HepG2 (cell line): ENCODE results near the gene SLIT3.

Experiments
- ADNP ChIP-seq: sonication (generic); formaldehyde crosslinking; IDR thresholded peaks from 2 replicates; pipeline ENCODE4 v1.4.0; 2020; ENCODE audit warnings: missing genetic modification reagents
- ARNT ChIP-seq: fragments of 450-650 bp; IDR thresholded peaks from 2 replicates; pipeline ENCODE4 v1.6.1; 2017
- JUND ChIP-seq: sonication (generic); formaldehyde crosslinking; IDR thresholded peaks from 2 replicates; pipeline ENCODE4 v1.8.0; 2022; ENCODE audit warnings: mild to moderate bottlenecking, missing genetic modification reagents
- KLF6 ChIP-seq: IDR thresholded peaks from 2 replicates; pipeline ENCODE4 v1.8.0; 2016; ENCODE audit warnings: missing biosample characterization, missing genetic modification reagents
- MAZ ChIP-seq, 2 experiments: sonication (generic) in 1 of 2; formaldehyde crosslinking in 1 of 2; IDR thresholded peaks; 2 replicates each; pipeline versions ENCODE4 v1.5.0 to v1.6.1; 2012 to 2020; ENCODE audit warnings: low read depth in 2 of 2, mild to moderate bottlenecking in 2 of 2, borderline replicate concordance in 1 of 2, improper control_type of control experiment in 1 of 2, low read length in 1 of 2, missing genetic modification reagents in 1 of 2, moderate library complexity in 1 of 2
- NR2C2 ChIP-seq: sonication (generic); formaldehyde crosslinking; IDR thresholded peaks from 2 replicates; pipeline ENCODE4 v1.4.0; 2020; ENCODE audit warnings: missing genetic modification reagents, mild to moderate bottlenecking, moderate library complexity, borderline replicate concordance
- POLR2AphosphoS5 ChIP-seq: IDR thresholded peaks from 2 replicates; pipeline ENCODE4 v1.6.1; 2012; ENCODE audit warnings: low read depth, low read length
- SP140L ChIP-seq: sonication (generic); formaldehyde crosslinking; IDR thresholded peaks from 2 replicates; pipeline ENCODE4 v1.4.0; 2020; ENCODE audit warnings: missing genetic modification reagents, borderline replicate concordance
- TCF12 ChIP-seq, 2 experiments: fragments of 450-650 bp in 1 of 2; sonication (generic) in 1 of 2; formaldehyde crosslinking in 1 of 2; IDR thresholded peaks; 2 replicates each; pipeline versions ENCODE4 v1.6.1 to v1.8.0; 2017 to 2022; ENCODE audit warnings: antibody characterized with exemption in 1 of 2, mild to moderate bottlenecking in 1 of 2, missing genetic modification reagents in 1 of 2, moderate library complexity in 1 of 2
- ZEB1 ChIP-seq: IDR thresholded peaks from 2 replicates; pipeline ENCODE4 v1.6.1; 2012; ENCODE audit warnings: mild to moderate bottlenecking, low read depth, inconsistent platforms; ENCODE audit not compliant: insufficient replicate concordance
- ZNF644 ChIP-seq: IDR thresholded peaks from 2 replicates; pipeline ENCODE4 v1.6.1; 2016; ENCODE audit warnings: low read depth
- TF ChIP-seq, protein P1 (sequence below): sonication (generic); formaldehyde crosslinking; IDR thresholded peaks from 2 replicates; pipeline ENCODE4 v1.9.0; 2021; ENCODE audit warnings: missing genetic modification reagents, borderline replicate concordance
- TF ChIP-seq, protein P2 (sequence below): sonication (generic); formaldehyde crosslinking; IDR thresholded peaks from 2 replicates; pipeline ENCODE4 v1.4.0; 2020; ENCODE audit warnings: missing genetic modification reagents
- TF ChIP-seq, protein P3 (sequence below): sonication (generic); formaldehyde crosslinking; IDR thresholded peaks from 2 replicates; pipeline ENCODE4 v1.5.0; 2020; ENCODE audit warnings: missing genetic modification reagents

DNA sequence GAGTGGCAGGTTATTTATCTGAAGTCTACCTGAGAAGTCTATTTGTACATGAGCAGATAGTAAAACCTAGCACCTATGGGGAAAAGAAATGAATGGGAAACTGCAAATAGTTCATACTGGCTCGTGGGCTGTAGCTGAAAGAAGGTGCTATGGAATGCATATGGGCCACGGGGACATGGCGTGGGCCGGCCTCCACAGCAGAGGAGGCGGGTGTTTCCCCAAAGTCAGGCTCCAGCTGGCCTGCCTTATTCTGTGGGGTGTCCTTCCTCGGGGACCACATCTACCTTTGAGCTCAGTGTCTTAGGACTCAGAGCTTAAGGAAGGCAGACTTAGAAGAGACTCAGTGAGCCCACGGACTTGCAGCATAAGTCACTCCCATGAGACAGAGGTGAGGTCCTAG lies 371.3 kb downstream of the SLIT3 start:
- TF ChIP-seq, protein P1, sequence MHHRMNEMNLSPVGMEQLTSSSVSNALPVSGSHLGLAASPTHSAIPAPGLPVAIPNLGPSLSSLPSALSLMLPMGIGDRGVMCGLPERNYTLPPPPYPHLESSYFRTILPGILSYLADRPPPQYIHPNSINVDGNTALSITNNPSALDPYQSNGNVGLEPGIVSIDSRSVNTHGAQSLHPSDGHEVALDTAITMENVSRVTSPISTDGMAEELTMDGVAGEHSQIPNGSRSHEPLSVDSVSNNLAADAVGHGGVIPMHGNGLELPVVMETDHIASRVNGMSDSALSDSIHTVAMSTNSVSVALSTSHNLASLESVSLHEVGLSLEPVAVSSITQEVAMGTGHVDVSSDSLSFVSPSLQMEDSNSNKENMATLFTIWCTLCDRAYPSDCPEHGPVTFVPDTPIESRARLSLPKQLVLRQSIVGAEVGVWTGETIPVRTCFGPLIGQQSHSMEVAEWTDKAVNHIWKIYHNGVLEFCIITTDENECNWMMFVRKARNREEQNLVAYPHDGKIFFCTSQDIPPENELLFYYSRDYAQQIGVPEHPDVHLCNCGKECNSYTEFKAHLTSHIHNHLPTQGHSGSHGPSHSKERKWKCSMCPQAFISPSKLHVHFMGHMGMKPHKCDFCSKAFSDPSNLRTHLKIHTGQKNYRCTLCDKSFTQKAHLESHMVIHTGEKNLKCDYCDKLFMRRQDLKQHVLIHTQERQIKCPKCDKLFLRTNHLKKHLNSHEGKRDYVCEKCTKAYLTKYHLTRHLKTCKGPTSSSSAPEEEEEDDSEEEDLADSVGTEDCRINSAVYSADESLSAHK (CRISPR knock-in tag) = no peak
- no peak for TF ChIP-seq ARNT
- TF ChIP-seq ZEB1 = no peak
- TF ChIP-seq ADNP (CRISPR knock-in tag) = no peak
- no peak for TF ChIP-seq POLR2AphosphoS5
- TF ChIP-seq, protein P2, sequence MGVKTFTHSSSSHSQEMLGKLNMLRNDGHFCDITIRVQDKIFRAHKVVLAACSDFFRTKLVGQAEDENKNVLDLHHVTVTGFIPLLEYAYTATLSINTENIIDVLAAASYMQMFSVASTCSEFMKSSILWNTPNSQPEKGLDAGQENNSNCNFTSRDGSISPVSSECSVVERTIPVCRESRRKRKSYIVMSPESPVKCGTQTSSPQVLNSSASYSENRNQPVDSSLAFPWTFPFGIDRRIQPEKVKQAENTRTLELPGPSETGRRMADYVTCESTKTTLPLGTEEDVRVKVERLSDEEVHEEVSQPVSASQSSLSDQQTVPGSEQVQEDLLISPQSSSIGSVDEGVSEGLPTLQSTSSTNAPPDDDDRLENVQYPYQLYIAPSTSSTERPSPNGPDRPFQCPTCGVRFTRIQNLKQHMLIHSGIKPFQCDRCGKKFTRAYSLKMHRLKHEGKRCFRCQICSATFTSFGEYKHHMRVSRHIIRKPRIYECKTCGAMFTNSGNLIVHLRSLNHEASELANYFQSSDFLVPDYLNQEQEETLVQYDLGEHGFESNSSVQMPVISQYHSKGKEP (CRISPR knock-in tag) = no peak
- TF ChIP-seq TCF12 (IDR thresholded peaks at IDR 0.05) = no peak
- TF ChIP-seq TCF12 (CRISPR knock-in tag; IDR thresholded peaks at IDR 0.05) = no peak
- no peak for TF ChIP-seq MAZ (IDR thresholded peaks at IDR 0.05; ENCODE audit: borderline replicate concordance, low read depth, low read length)
- TF ChIP-seq MAZ (CRISPR knock-in tag; IDR thresholded peaks at IDR 0.05; ENCODE audit: low read depth) = no peak
- TF ChIP-seq, protein P3, sequence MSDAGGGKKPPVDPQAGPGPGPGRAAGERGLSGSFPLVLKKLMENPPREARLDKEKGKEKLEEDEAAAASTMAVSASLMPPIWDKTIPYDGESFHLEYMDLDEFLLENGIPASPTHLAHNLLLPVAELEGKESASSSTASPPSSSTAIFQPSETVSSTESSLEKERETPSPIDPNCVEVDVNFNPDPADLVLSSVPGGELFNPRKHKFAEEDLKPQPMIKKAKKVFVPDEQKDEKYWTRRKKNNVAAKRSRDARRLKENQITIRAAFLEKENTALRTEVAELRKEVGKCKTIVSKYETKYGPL (CRISPR knock-in tag) = no peak
- no peak for TF ChIP-seq NR2C2 (CRISPR knock-in tag)
- no peak for TF ChIP-seq JUND (CRISPR knock-in tag)
- no peak for TF ChIP-seq ZNF644
- no peak for TF ChIP-seq KLF6 (CRISPR knock-in tag)
- no peak for TF ChIP-seq SP140L (CRISPR knock-in tag)
